ENCODE results near the gene RAVER1. TPM values are rescaled to one million over a fixed set of nuclear protein-coding genes. Genes with fewer than 3 reads are reported as not detected.

The RAVER1 gene
- total and polyA plus RNA-seq, 9 of the 15 experiments (the other 6 are each of a cell fraction or from before 2014, with no cell fraction given): 0.06 to 113 (median 7.0) TPM

DNA sequence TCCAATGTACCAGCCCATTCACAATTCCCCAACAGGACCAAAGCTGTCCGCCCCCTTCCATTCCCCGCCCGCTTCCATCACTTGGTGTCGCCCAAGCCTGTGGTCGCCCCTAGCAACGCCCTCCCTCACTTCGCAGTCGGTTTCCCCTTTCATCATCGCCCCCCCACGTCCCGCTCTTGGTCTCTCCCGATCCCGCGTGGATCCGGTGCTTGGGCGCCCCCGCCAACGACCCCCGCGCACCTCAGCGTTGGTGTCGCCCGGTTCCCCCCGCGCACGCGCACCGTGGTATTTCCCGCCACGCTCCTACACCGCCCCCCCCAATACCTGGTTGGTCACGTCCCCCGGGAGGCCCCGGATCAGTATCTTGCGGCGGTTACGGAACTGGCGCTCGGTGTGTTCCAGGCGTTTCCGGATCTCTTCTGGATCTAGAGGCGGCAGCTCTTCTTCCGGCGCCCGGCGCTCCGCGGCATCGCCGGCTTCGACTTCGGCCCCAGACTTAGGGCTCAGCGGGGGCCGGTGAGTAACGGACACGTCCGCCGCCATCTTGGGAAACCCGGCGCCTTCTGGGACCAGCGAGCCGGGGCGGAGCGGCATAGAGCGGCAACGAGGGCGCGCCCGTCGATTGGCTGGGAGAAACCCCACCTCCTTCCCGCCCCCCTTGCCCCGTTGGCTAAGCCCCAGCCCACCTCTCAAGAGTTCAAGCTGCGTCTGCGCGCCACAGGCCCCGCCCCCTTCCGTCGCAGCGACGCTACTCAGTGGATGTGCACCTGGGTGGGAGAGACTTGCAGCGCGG, at the start of gene RAVER1 (continued):
- TF ChIP-seq, protein P1, sequence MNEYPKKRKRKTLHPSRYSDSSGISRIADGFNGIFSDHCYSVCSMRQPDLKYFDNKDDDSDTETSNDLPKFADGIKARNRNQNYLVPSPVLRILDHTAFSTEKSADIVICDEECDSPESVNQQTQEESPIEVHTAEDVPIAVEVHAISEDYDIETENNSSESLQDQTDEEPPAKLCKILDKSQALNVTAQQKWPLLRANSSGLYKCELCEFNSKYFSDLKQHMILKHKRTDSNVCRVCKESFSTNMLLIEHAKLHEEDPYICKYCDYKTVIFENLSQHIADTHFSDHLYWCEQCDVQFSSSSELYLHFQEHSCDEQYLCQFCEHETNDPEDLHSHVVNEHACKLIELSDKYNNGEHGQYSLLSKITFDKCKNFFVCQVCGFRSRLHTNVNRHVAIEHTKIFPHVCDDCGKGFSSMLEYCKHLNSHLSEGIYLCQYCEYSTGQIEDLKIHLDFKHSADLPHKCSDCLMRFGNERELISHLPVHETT (CRISPR knock-in tag; conservative IDR thresholded peaks at IDR 0.05 in 1 of 2, IDR thresholded peaks at IDR 0.05 in 1 of 2): peak in 1 of 2 experiments; percentile 94; a peak in 2 of 4 replicates
- TF ChIP-seq CBX8 (IDR thresholded peaks at IDR 0.05; ENCODE audit: borderline replicate concordance, extremely low read depth, low read depth, low read length, poor library complexity, severe bottlenecking) (no peak), MCM5 (IDR thresholded peaks at IDR 0.05; ENCODE audit: low read depth) (no peak), RBM22 (IDR thresholded peaks at IDR 0.05; ENCODE audit: low read depth, low read length, poor library complexity, severe bottlenecking) (peak; percentile 82), NRF1 (conservative IDR thresholded peaks at IDR 0.05 in 1 of 2, IDR thresholded peaks at IDR 0.05 in 1 of 2) (peak; percentile 93 to 94), PRMT5 (CRISPR knock-in tag; IDR thresholded peaks at IDR 0.05) (peak; percentile 90), PHB2 (IDR thresholded peaks at IDR 0.05; ENCODE audit: low read depth) (peak; percentile 25; the same call in 1 of the 2 replicates), LARP7 (IDR thresholded peaks at IDR 0.05) (0 out of 2 replicates have a peak, but pooled peaks have one; percentile 10), YY1 (IDR thresholded peaks at IDR 0.05; ENCODE audit: borderline replicate concordance in 1 of 3, control insufficient read depth in 1 of 3, extremely low read depth in 1 of 3, insufficient read depth in 3 of 3, insufficient read length in 1 of 3, insufficient replicate concordance in 2 of 3, low read depth in 1 of 3, low read length in 2 of 3) (peak; percentile 79 to 98 (median 96)), ZNF76 (CRISPR knock-in tag; IDR thresholded peaks at IDR 0.05; ENCODE audit: borderline replicate concordance) (no peak), TRIM28 (IDR thresholded peaks at IDR 0.05) (0 out of 2 replicates have a peak, but pooled peaks have one; percentile 29), SLC30A9 (CRISPR knock-in tag; IDR thresholded peaks at IDR 0.05) (no peak), ZNF668 (CRISPR knock-in tag; IDR thresholded peaks at IDR 0.05) (no peak), NEUROD1 (IDR thresholded peaks at IDR 0.05; ENCODE audit: borderline replicate concordance, low read depth, low read length, partially characterized antibody) (peak; percentile 2), OTX1 (CRISPR knock-in tag; IDR thresholded peaks at IDR 0.05) (peak; percentile 42; the same call in 1 of the 2 replicates), KLF13 (tag; IDR thresholded peaks at IDR 0.05; ENCODE audit: borderline replicate concordance, low read depth) (0 out of 2 replicates have a peak, but pooled peaks have one; percentile 71), CBFA2T2 (conservative IDR thresholded peaks at IDR 0.05) (no peak), ILF3 (IDR thresholded peaks at IDR 0.05; ENCODE audit: borderline replicate concordance) (no peak), PCBP2 (IDR thresholded peaks at IDR 0.05; ENCODE audit: low read depth, low read length, poor library complexity, severe bottlenecking) (no peak), PTBP1 (IDR thresholded peaks at IDR 0.05; ENCODE audit: low read depth, low read length) (0 out of 2 replicates have a peak, but pooled peaks have one; percentile 29)
- TF ChIP-seq, protein P2, sequence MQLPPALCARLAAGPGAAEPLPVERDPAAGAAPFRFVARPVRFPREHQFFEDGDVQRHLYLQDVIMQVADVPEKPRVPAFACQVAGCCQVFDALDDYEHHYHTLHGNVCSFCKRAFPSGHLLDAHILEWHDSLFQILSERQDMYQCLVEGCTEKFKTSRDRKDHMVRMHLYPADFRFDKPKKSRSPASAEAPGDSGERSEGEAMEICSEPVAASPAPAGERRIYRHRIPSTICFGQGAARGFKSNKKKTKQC (CRISPR knock-in tag; IDR thresholded peaks at IDR 0.05): peak; percentile 52
- TF ChIP-seq, protein P3, sequence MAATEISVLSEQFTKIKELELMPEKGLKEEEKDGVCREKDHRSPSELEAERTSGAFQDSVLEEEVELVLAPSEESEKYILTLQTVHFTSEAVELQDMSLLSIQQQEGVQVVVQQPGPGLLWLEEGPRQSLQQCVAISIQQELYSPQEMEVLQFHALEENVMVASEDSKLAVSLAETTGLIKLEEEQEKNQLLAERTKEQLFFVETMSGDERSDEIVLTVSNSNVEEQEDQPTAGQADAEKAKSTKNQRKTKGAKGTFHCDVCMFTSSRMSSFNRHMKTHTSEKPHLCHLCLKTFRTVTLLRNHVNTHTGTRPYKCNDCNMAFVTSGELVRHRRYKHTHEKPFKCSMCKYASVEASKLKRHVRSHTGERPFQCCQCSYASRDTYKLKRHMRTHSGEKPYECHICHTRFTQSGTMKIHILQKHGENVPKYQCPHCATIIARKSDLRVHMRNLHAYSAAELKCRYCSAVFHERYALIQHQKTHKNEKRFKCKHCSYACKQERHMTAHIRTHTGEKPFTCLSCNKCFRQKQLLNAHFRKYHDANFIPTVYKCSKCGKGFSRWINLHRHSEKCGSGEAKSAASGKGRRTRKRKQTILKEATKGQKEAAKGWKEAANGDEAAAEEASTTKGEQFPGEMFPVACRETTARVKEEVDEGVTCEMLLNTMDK (IDR thresholded peaks at IDR 0.05; ENCODE audit: borderline replicate concordance, insufficient read depth, low read depth, low read length, poor library complexity, severe bottlenecking): no peak

Measured in K562 (cell line).